ENCODE measurements around the gene EPHB6.

DNA sequence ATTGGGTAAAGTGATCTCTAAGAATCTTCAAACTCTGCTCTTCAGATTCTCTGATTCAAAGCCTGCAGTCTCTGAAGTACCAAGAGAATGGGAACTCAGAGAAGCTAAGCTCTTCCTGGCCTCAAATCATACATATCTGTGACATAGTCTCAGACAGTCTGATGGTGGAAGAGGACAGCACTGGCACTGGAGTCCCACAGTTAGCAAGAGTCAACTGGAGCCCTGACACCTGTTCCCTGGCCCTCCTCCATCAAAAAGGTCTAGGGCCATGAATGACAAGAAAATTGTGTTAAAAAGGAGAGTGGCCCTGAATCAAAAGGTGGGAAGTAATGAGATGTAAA lies 46.4 kb upstream of the EPHB6 start:
- no peak for TF ChIP-seq POLR2A (IDR thresholded peaks at IDR 0.05)
- TF ChIP-seq, protein P1, sequence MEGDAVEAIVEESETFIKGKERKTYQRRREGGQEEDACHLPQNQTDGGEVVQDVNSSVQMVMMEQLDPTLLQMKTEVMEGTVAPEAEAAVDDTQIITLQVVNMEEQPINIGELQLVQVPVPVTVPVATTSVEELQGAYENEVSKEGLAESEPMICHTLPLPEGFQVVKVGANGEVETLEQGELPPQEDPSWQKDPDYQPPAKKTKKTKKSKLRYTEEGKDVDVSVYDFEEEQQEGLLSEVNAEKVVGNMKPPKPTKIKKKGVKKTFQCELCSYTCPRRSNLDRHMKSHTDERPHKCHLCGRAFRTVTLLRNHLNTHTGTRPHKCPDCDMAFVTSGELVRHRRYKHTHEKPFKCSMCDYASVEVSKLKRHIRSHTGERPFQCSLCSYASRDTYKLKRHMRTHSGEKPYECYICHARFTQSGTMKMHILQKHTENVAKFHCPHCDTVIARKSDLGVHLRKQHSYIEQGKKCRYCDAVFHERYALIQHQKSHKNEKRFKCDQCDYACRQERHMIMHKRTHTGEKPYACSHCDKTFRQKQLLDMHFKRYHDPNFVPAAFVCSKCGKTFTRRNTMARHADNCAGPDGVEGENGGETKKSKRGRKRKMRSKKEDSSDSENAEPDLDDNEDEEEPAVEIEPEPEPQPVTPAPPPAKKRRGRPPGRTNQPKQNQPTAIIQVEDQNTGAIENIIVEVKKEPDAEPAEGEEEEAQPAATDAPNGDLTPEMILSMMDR (IDR thresholded peaks at IDR 0.05), result no peak
